HL-60/S4 treated with phorbol 12-myristate 13-acetate at 8.2 ng/mL for 4 days and 3 days (cell line): ENCODE data around the gene GLIPR1L1.
"Not testable (repeated sequence)": the region's sequence is repeated elsewhere in the genome, so short reads cannot be mapped to it uniquely, and the experiment has no call there.

Experiments used
- in situ Hi-C: fragments of 300-500 bp; cut with MboI; formaldehyde crosslinking; loops from 2 replicates; pipeline ENCODE4 v1.15.0; 2022; ENCODE audit warnings: low sequenced_read_pairs

GLIPR1L1 gene

GRCh38 chr12:75334384-75335030 is at the start of gene GLIPR1L1:
TSS of gene GLIPR1L1 (plus strand) at chr12:75334670. CDS start at chr12:75334729, 59 bp downstream.
- in situ Hi-C loops: no loop called here

GRCh38 chr12:75288860-75289259 is 45.6 kb upstream of the GLIPR1L1 start:
- in situ Hi-C loops: no loop called here

- in situ Hi-C loops: no loop called here
These were observed 44.7 kb upstream of the GLIPR1L1 start for GRCh38 chr12:75289753-75290152.

- in situ Hi-C loops: no loop called here
These were observed 43.5 kb upstream of the GLIPR1L1 start for GRCh38 chr12:75291014-75291413.

- in situ Hi-C loops: no loop called here
These were observed 40.1 kb upstream of the GLIPR1L1 start for GRCh38 chr12:75294336-75294735.

GRCh38 chr12:75294797-75295196 is 39.7 kb upstream of the GLIPR1L1 start:
- in situ Hi-C loops: no loop called here

GRCh38 chr12:75302225-75302624 is 32.2 kb upstream of the GLIPR1L1 start:
- in situ Hi-C loops: no loop called here

GRCh38 chr12:75302781-75303180 is 31.7 kb upstream of the GLIPR1L1 start:
- in situ Hi-C loops: no loop called here

- in situ Hi-C loops: no loop called here
These were observed 28.8 kb upstream of the GLIPR1L1 start for GRCh38 chr12:75305412-75306332.

GRCh38 chr12:75308279-75308678 is 26.2 kb upstream of the GLIPR1L1 start:
- in situ Hi-C loops: no loop called here

- in situ Hi-C loops: no loop called here
These were observed 23.1 kb upstream of the GLIPR1L1 start for GRCh38 chr12:75311369-75311768.

GRCh38 chr12:75315518-75315917 is 19.0 kb upstream of the GLIPR1L1 start:
- in situ Hi-C loops: no loop called here

- in situ Hi-C loops: no loop called here
These were observed 16.7 kb upstream of the GLIPR1L1 start for GRCh38 chr12:75317784-75318183.

GRCh38 chr12:75322464-75322863 is 12.0 kb upstream of the GLIPR1L1 start:
- in situ Hi-C loops: no loop called here

- in situ Hi-C loops: no loop called here
These were observed 10.8 kb upstream of the GLIPR1L1 start for GRCh38 chr12:75323663-75324062.

GRCh38 chr12:75327642-75328041 is 6.8 kb upstream of the GLIPR1L1 start:
- in situ Hi-C loops: no loop called here

- in situ Hi-C loops: no loop called here
These were observed 4.3 kb upstream of the GLIPR1L1 start, which contains the start of gene CAPS2 for GRCh38 chr12:75329918-75330826. TSS of gene CAPS2 (minus strand) at chr12:75330324. CDS start at chr12:75326498, 3,826 bp downstream.

GRCh38 chr12:75337905-75338304 is 3.4 kb downstream of the GLIPR1L1 start:
- in situ Hi-C loops: no loop called here

- in situ Hi-C loops: no loop called here
These were observed 7.4 kb downstream of the GLIPR1L1 start for GRCh38 chr12:75341873-75342272.

- in situ Hi-C loops: no loop called here
These were observed 11.1 kb downstream of the GLIPR1L1 start for GRCh38 chr12:75345531-75345930.

- in situ Hi-C loops: not testable (repeated sequence)
These were observed 11.7 kb downstream of the GLIPR1L1 start for GRCh38 chr12:75346215-75346614.
